HG02759 (cell line): ENCODE data around the gene LTBP2.
"Not testable (repeated sequence)": the region's sequence is repeated elsewhere in the genome, so short reads cannot be mapped to it uniquely, and the experiment has no call there.

ENCODE experiments used
- ATAC-seq: cut with Tn5 transposase; IDR thresholded peaks from one replicate; pipeline ENCODE4 v1.9.1; 2021; ENCODE audit warnings: mild to moderate bottlenecking, moderate library complexity; ENCODE audit not compliant: unreplicated experiment

The LTBP2 gene

DNA sequence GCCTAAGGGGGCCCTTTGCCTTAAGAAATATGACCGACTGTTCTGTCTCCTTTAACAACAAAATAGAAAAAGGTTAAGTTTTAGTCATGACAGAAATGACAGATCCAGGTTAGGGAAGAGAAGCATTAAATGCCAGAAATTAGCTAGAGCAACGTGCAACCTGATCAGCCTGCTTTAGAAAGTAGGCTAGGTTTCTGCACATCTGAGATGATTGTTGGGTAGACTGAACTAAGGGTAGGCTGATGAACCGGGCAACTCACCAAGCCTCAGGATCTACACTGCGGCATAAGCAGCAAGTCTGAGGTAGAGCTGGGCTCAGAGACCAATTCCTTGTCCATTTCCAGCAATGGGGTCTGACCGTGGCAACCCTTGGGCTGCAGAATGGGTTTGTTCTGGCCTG is 148.3 kb downstream of the LTBP2 start:
- no peak for ATAC-seq

DNA sequence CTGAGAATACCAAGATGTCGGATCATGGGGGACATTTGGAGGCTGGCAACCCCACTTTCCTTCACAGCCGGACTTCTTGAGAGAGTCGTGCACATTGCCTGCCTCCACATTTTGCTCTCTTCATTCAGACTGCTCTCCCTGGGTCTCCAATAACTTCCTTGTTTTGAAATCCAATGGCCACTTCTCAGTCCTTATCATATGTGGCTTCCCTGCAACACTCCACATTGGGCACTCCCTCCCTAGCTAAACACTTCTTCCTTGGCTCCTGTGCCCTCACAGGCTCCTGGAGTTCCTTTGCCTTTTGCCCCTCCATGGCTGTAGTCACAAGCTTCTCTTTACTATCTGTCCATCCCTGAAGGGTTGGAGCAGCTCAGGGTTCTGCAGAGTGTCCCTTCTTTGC is 149.0 kb downstream of the LTBP2 start:
- no peak for ATAC-seq

DNA sequence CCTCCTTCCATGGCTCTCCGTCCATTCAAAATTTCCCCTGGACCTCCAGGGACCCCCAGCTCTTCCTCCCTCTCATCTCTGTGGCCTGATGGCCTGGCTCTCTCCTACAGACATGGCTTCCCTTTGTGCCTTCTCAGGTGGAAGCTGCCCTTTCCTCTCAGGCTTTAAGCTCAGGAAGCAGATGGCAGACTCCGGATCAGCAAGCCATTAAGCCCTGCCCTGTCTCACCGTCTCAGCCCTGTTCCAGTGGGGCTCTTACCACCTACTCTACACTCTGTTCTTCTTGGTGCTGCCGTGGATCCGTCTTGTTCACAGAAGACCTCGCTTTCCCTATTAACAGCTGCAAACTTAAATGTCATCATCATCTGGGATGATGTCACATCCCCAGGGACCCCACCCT is 152.1 kb downstream of the LTBP2 start:
- no peak for ATAC-seq

DNA sequence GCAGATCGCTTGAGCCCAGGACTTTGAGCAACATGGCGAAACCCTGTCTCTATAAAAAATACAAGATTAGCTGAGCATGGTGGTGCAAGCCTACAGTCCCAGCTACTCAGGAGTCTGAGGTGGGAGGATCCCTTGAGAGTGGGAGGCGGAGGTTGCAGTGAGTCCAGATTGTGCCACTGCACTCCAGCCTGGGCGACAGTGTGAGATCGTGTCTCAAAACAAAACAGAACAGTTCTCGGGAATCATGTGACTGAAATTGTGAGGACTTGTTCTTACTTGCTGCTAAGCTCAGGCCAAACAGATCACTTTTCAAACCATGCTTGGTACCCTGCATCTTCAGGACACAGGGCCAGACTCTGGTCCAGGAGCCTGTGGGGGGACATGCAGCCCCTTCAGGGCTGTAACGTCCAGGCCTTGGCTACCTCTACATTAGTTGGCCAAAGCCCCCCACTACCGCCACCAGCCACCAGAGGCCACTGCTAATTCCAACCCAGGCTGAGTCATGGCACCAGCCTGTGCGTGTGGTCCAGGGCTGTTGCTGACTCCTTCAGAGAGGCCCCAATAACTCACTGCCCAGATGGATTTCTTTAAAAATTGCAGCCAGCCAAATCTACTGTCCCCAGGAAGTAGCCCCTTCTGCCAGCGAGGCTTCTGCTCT is 152.6 kb downstream of the LTBP2 start:
- no peak for ATAC-seq

DNA sequence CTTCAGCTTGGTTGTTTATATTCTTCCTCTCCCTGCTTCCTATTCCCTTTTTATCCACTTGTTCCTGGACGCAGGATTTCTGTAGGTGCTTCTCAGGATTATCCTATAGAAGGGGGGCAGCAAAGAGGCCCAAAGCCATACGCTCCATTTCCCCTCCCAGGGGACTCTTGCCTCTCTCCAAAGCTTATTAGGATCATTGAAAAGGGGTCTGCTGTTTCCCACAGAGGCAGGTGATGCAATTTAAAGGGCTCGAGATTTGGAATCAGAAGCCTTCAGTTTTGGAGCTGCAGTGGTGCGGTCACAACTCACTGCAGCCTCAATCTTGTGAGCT is 154.5 kb downstream of the LTBP2 start:
- ATAC-seq, result no peak

DNA sequence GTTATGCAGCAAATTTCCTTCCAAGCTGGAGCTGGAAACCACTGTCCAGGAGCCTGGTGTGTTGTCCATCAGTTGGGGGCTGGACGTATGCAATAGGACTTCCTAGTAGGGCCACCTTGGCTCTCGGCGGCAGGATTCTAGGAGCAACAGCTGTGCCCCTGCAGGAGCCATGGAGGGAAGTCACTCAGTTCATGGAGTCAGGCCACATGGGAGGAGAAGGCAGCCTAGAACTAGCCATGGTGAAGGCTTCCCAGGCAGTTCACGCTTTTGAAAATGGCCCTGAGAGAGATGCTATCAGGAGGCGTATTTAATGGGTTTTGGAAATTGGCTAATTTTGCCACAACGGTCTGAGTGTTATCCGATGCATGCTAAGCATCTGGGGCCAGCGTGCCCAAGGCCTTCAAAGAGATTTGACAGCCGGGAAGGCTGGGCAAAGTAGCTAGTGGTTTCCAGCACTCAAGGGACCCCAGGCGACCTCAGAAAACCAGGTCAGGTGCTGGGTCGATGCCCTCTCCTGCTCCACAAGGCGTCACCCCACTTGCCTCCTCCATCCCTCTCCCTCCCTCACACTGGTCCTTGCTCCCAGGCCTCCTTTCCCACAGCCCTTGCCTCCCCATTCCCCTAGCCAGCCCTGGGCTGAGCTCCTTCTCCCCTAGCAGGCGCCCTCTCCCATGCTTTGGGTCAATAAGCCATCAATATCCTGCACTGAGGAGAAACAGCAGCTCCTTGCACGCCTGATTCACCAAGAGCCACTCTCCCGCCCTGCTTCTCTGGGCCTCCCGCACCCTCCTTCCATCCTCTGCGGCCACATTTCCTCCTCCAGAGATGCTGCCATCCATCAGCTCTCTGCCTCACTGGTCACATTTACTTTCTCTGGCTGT is 155.1 kb downstream of the LTBP2 start:
- ATAC-seq, result no peak

DNA sequence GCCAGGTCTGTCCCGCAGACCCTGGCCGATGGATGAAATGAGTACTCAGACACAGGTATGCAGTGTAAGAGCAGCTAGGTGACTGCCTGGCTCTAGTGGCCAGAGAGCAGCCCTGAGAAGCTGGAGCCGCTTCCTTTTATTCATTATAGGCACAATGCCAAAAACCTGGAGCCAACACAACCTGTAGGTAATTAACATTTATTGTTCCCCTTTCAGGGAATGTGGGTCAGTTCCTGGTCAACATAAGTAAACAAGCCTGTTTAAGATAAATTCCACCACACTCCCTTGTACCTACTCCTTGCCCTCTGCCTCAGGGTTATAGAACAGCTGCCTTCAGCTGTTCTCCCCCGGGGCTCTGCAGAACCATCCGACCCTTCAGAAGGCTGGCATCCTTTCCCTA is 157.6 kb downstream of the LTBP2 start:
- ATAC-seq, result not testable (repeated sequence)
